NCI-H2196 (cell line): ENCODE data around the gene MEF2C.
"Not testable (repeated sequence)": the region's sequence is repeated elsewhere in the genome, so short reads cannot be mapped to it uniquely, and the experiment has no call there.

Experiments used
- DNase-seq: peaks from one replicate; lab custom pipeline; 2025; ENCODE audit not compliant: unreplicated experiment; lab: John Stamatoyannopoulos, UW

Gene MEF2C

GRCh38 chr5:88868468-88869068, 14.4 kb downstream of the MEF2C start:
- DNase-seq, result no peak

GRCh38 chr5:88867638-88868037, 15.3 kb downstream of the MEF2C start:
- no peak for DNase-seq

- no peak for DNase-seq
These were observed 19.5 kb downstream of the MEF2C start for GRCh38 chr5:88863523-88863922.

GRCh38 chr5:88862547-88863175, 20.3 kb downstream of the MEF2C start:
- DNase-seq, result no peak

- DNase-seq, result no peak
These were observed 21.8 kb downstream of the MEF2C start for GRCh38 chr5:88861231-88861630.

GRCh38 chr5:88860501-88860900, 22.5 kb downstream of the MEF2C start:
- DNase-seq, result no peak

GRCh38 chr5:88858392-88858791, 24.6 kb downstream of the MEF2C start:
- DNase-seq, result no peak

- DNase-seq, result not testable (repeated sequence)
These were observed 26.6 kb downstream of the MEF2C start for GRCh38 chr5:88856381-88856780.

GRCh38 chr5:88854769-88855168, 28.2 kb downstream of the MEF2C start:
- DNase-seq, result no peak

- DNase-seq, result no peak
These were observed 35.6 kb downstream of the MEF2C start for GRCh38 chr5:88847420-88847819.

GRCh38 chr5:88846434-88846833, 36.5 kb downstream of the MEF2C start:
- DNase-seq, result no peak

- no peak for DNase-seq
These were observed 37.8 kb downstream of the MEF2C start for GRCh38 chr5:88845081-88845697.

GRCh38 chr5:88842784-88843183, 40.2 kb downstream of the MEF2C start:
- DNase-seq, result no peak

GRCh38 chr5:88841212-88841611, 41.8 kb downstream of the MEF2C start:
- no peak for DNase-seq

- DNase-seq, result no peak
These were observed 42.5 kb downstream of the MEF2C start for GRCh38 chr5:88840495-88840894.

- no peak for DNase-seq
These were observed 43.7 kb downstream of the MEF2C start for GRCh38 chr5:88839238-88839637.

- DNase-seq, result no peak
These were observed 44.5 kb downstream of the MEF2C start for GRCh38 chr5:88838500-88838899.

- no peak for DNase-seq
These were observed 45.2 kb downstream of the MEF2C start for GRCh38 chr5:88837817-88838216.

- DNase-seq, result no peak
These were observed 45.8 kb downstream of the MEF2C start for GRCh38 chr5:88837222-88837621.

- no peak for DNase-seq
These were observed 46.7 kb downstream of the MEF2C start for GRCh38 chr5:88836195-88836838.

GRCh38 chr5:88834499-88834898, 48.5 kb downstream of the MEF2C start:
- no peak for DNase-seq

- DNase-seq, result no peak
These were observed 48.9 kb downstream of the MEF2C start for GRCh38 chr5:88834131-88834462.
